ENCODE data around the gene SEC23B.
A peak's percentile ranks its signal among the peaks of the same experiment; 100 is the strongest.

The SEC23B gene

GRCh38 chr20:18587665-18588573 lies 80.2 kb downstream of the SEC23B start, which contains the start of gene DTD1:
Gene DTD1, plus strand, starts transcription at chr20:18588054. Its CDS starts 19 bp downstream, at chr20:18588073.
- peak; percentile 68 to 71 for DNase-seq (ENCODE audit: low read depth in 2 of 2)

- no peak for DNase-seq (ENCODE audit: low read depth in 2 of 2)
Observed at GRCh38 chr20:18588574-18588933, 80.8 kb downstream of the SEC23B start.

GRCh38 chr20:18589941-18590674 lies 82.4 kb downstream of the SEC23B start:
- DNase-seq (ENCODE audit: low read depth in 2 of 2): no peak

GRCh38 chr20:18596270-18596669 lies 88.5 kb downstream of the SEC23B start:
- DNase-seq (ENCODE audit: low read depth in 2 of 2): no peak

- DNase-seq (ENCODE audit: low read depth in 2 of 2): no peak
Observed at GRCh38 chr20:18609741-18610140, 102.0 kb downstream of the SEC23B start.

Data from stimulated activated CD8-positive, alpha-beta memory T cell treated with anti-CD3 and anti-CD28 coated beads, Interleukin-2, amount 100 ng/mL, for 1 hour (primary cell).